ENCODE data around the gene SEL1L2.

The SEL1L2 gene

GRCh38 chr20:13814672-13815071, 175.7 kb downstream of the SEL1L2 start:
- DNase-seq (ENCODE audit: low read depth in 2 of 2): no peak

- no peak for DNase-seq (ENCODE audit: low read depth in 2 of 2)
Measured at GRCh38 chr20:13813910-13814309, 176.5 kb downstream of the SEL1L2 start.

GRCh38 chr20:13810446-13810845, 180.0 kb downstream of the SEL1L2 start:
- no peak for DNase-seq (ENCODE audit: low read depth in 2 of 2)

GRCh38 chr20:13809855-13810254, 180.6 kb downstream of the SEL1L2 start:
- no peak for DNase-seq (ENCODE audit: low read depth in 2 of 2)

- no peak for DNase-seq (ENCODE audit: low read depth in 2 of 2)
Measured at GRCh38 chr20:13809373-13809772, 181.0 kb downstream of the SEL1L2 start.

- no peak for DNase-seq (ENCODE audit: low read depth in 2 of 2)
Measured at GRCh38 chr20:13800728-13801134, 189.7 kb downstream of the SEL1L2 start.

GRCh38 chr20:13799974-13800373, 190.4 kb downstream of the SEL1L2 start:
- no peak for DNase-seq (ENCODE audit: low read depth in 2 of 2)

All from activated CD4-positive, alpha-beta T cell treated with anti-CD3 and anti-CD28 coated beads for 24 hours (primary cell).